Panc1 (cell line): ENCODE data around the gene VPS26A. TPM values are rescaled to one million over a fixed set of nuclear protein-coding genes. Genes with fewer than 3 reads are reported as not detected.

Experiments used
- ATAC-seq: fragments of 200-7000 bp; cut with Tn5 transposase; 2 replicates; pipeline ENCODE4 v1.9.1; 2020; ENCODE audit warnings: mild to moderate bottlenecking, moderate library complexity
- BruUV-seq: library from RNA; stranded (reverse); fragments of 400-500 nt; replicated peaks from 2 replicates; lab custom pipeline; 2021; lab: Mats Ljungman, UMichigan
- CTCF ChIA-PET: fragments of 300-600 bp; sonication (Branson Sonifier 250); formaldehyde crosslinking; loops from one replicate; lab custom pipeline; 2022; ENCODE audit warnings: antibody characterized with exemption; lab: Charles Lee
- POLR2A ChIA-PET: fragments of 300-600 bp; sonication (Branson Sonifier 250); formaldehyde crosslinking; loops from one replicate; lab custom pipeline; 2022; ENCODE audit warnings: antibody characterized with exemption; lab: Charles Lee
- DNase-seq: peaks from one replicate; pipeline ENCODE4 v3.0.0-alpha.2; 2010; ENCODE audit warnings: low read depth, low spot score
- H3K27ac ChIP-seq: 2 replicates; pipeline ENCODE4 v1.5.1; 2011; ENCODE audit warnings: mild to moderate bottlenecking, low read length, inconsistent platforms
- H3K27me3 ChIP-seq: fragments of 200-500 bp; sonication (Bioruptor generic); 2 replicates; pipeline ENCODE4 v1.6.0; 2014; ENCODE audit warnings: low read length, inconsistent platforms; ENCODE audit not compliant: control insufficient read depth, insufficient read depth
- H3K36me3 ChIP-seq: fragments of 200-500 bp; sonication (Bioruptor generic); 2 replicates; pipeline ENCODE4 v1.5.1; 2014; ENCODE audit warnings: inconsistent platforms, mild to moderate bottlenecking, low read length, moderate library complexity; ENCODE audit not compliant: control insufficient read depth, insufficient read depth
- H3K4me1 ChIP-seq: 2 replicates; pipeline ENCODE4 v1.5.1; 2011; ENCODE audit warnings: inconsistent platforms, mild to moderate bottlenecking, low read length, moderate library complexity; ENCODE audit not compliant: control insufficient read depth, insufficient read depth
- H3K4me3 ChIP-seq, 2 experiments: 2 replicates each; pipeline ENCODE4 v1.5.1; 2011 to 2012; ENCODE audit warnings: low read depth in 2 of 2, low read length in 2 of 2, mild to moderate bottlenecking in 2 of 2, inconsistent platforms in 1 of 2, moderate library complexity in 1 of 2
- H3K9me3 ChIP-seq: fragments of 200-500 bp; sonication (Bioruptor generic); 2 replicates; pipeline ENCODE4 v1.5.1; 2014; ENCODE audit warnings: low read depth, mild to moderate bottlenecking, inconsistent platforms, low read length, moderate library complexity; ENCODE audit not compliant: control insufficient read depth, insufficient read depth
- POLR2AphosphoS5 ChIP-seq: IDR thresholded peaks from 2 replicates; pipeline ENCODE4 v1.6.1; 2012; ENCODE audit warnings: mild to moderate bottlenecking, low read depth, low read length, moderate library complexity
- REST ChIP-seq, 2 experiments: IDR thresholded peaks; 2 replicates each; pipeline ENCODE4 v1.6.1; 2011 to 2012; ENCODE audit warnings: low read depth in 2 of 2, control low read depth in 1 of 2, low read length in 1 of 2, mild to moderate bottlenecking in 1 of 2, moderate library complexity in 1 of 2; ENCODE audit not compliant: insufficient read depth in 1 of 2
- SIN3A ChIP-seq: IDR thresholded peaks from 2 replicates; pipeline ENCODE4 v1.6.1; 2012; ENCODE audit warnings: low read depth, mild to moderate bottlenecking, low read length, moderate library complexity, borderline replicate concordance; ENCODE audit not compliant: insufficient read depth
- TCF7L2 ChIP-seq: IDR thresholded peaks from 2 replicates; pipeline ENCODE4 v1.6.1; 2011; ENCODE audit warnings: mild to moderate bottlenecking, low read depth, low read length, inconsistent platforms
- in situ Hi-C: cut with HindIII; loops from 2 replicates; pipeline ENCODE4 v1.10.0; 2016; ENCODE audit warnings: low sequenced_read_pairs, low pct_unique_long_range_greater_than_20kb
- intact Hi-C: fragments of 100-400 bp; cut with micrococcal nuclease; formaldehyde crosslinking; loops from one replicate; pipeline ENCODE4 v1.10.0; 2022; ENCODE audit not compliant: unreplicated experiment
- total RNA-seq: library from RNA; stranded (reverse); gene quantifications from one replicate; pipeline ENCODE4 v1.2.1, GENCODE V29; 2021; ENCODE audit not compliant: unreplicated experiment
- TF ChIP-seq, protein P1 (sequence below): fragments of 450-650 bp; IDR thresholded peaks from 2 replicates; pipeline ENCODE4 v1.5.1; 2017; ENCODE audit warnings: mild to moderate bottlenecking

VPS26A gene
- total RNA-seq, 1 experiment from 2014 or later, result 88.9 TPM

GRCh38 chr10:69181433-69181832 is 57.5 kb downstream of the VPS26A start:
- POLR2A ChIA-PET, result interaction anchor here (0.6 to 0.7 kb wide), 2 partner anchors 45 to 217 kb away, joined by 3 read pairs; no protein-coding TSS in a partner anchor
- in situ Hi-C loops (no loop called here), intact Hi-C loops (no loop called here)
- ATAC-seq (no peak), DNase-seq (no peak)
- CTCF ChIA-PET, result no interaction called here
- no peaks in the 10 kb centered on the region for H3K27me3 ChIP-seq
- peaks cover 7% of the 10 kb centered on the region for H3K36me3 ChIP-seq
- no peaks in the 10 kb centered on the region for H3K9me3 ChIP-seq
- peaks cover 11% of the 10 kb centered on the region; the same call in 1 of the 2 replicates for H3K4me1 ChIP-seq
- TF ChIP-seq, protein P1, sequence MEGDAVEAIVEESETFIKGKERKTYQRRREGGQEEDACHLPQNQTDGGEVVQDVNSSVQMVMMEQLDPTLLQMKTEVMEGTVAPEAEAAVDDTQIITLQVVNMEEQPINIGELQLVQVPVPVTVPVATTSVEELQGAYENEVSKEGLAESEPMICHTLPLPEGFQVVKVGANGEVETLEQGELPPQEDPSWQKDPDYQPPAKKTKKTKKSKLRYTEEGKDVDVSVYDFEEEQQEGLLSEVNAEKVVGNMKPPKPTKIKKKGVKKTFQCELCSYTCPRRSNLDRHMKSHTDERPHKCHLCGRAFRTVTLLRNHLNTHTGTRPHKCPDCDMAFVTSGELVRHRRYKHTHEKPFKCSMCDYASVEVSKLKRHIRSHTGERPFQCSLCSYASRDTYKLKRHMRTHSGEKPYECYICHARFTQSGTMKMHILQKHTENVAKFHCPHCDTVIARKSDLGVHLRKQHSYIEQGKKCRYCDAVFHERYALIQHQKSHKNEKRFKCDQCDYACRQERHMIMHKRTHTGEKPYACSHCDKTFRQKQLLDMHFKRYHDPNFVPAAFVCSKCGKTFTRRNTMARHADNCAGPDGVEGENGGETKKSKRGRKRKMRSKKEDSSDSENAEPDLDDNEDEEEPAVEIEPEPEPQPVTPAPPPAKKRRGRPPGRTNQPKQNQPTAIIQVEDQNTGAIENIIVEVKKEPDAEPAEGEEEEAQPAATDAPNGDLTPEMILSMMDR, result no peak
- TF ChIP-seq POLR2AphosphoS5, result no peak
- no peak for TF ChIP-seq REST (IDR thresholded peaks at IDR 0.05; ENCODE audit: insufficient read depth in 1 of 2, low read depth in 2 of 2, low read length in 1 of 2)
- no peak for TF ChIP-seq SIN3A
- TF ChIP-seq TCF7L2, result no peak
- peak overlapping the region; percentile 98; the same call in 1 of the 2 replicates for H3K27ac ChIP-seq
- H3K4me3 ChIP-seq, result peak overlapping the region; percentile 94 to 95
- BruUV-seq, result TSS peak; percentile 68

GRCh38 chr10:69182005-69182404 is 58.0 kb downstream of the VPS26A start:
- peaks cover 11% of the 10 kb centered on the region; the same call in 1 of the 2 replicates for H3K4me1 ChIP-seq
- CTCF ChIA-PET, result no interaction called here

More at GRCh38 chr10:69182005-69182404, 58.0 kb downstream of the VPS26A start:
- intact Hi-C loops (no loop called here), in situ Hi-C loops (no loop called here)
- no peak for ATAC-seq
- no TSS peak for BruUV-seq
- no peak for DNase-seq
- POLR2A ChIA-PET, result interaction anchor here (0.6 to 0.7 kb wide), 2 partner anchors 44 to 217 kb away, joined by 3 read pairs; no protein-coding TSS in a partner anchor
- H3K36me3 ChIP-seq, result peaks cover 12% of the 10 kb centered on the region
- H3K4me3 ChIP-seq, result no peak overlapping the region
- TF ChIP-seq, protein P1, result no peak
- TF ChIP-seq REST (IDR thresholded peaks at IDR 0.05; ENCODE audit: insufficient read depth in 1 of 2, low read depth in 2 of 2, low read length in 1 of 2) (no peak), POLR2AphosphoS5 (no peak), SIN3A (no peak), TCF7L2 (no peak)
- H3K9me3 ChIP-seq, result no peaks in the 10 kb centered on the region
- H3K27me3 ChIP-seq, result no peaks in the 10 kb centered on the region
- H3K27ac ChIP-seq, result no peak overlapping the region
